ENCODE results near the gene TTC33. TPM values are rescaled to one million over a fixed set of nuclear protein-coding genes. Genes with fewer than 3 reads are reported as not detected.
A peak's percentile ranks its signal among the peaks of the same experiment; 100 is the strongest.

Gene TTC33
- total and polyA plus RNA-seq, 2 of the 4 experiments (the other 2 are of a cell fraction): 3.1 to 8.1 TPM

GRCh38 chr5:40556811-40557210 lies 198.9 kb downstream of the TTC33 start:
- H3K79me1 ChIP-seq (ENCODE audit: low read depth in 1 of 2, low read length in 2 of 2): no peaks in the 10 kb centered on the region
- no peak overlapping the region for H2BK5ac ChIP-seq (ENCODE audit: low read depth, low read length, poor library complexity, severe bottlenecking)
- no peaks in the 10 kb centered on the region for H3K27me3 ChIP-seq (ENCODE audit: control insufficient read depth, insufficient read depth, low read length)
- dilution Hi-C loops (cut with HindIII; ENCODE audit: low sequenced_read_pairs, unreplicated experiment): no loop called here
- H2BK20ac ChIP-seq (ENCODE audit: low read depth, low read length): no peak overlapping the region
- H4K5ac ChIP-seq (ENCODE audit: low read depth, low read length): no peak overlapping the region
- intact Hi-C loops (cut with micrococcal nuclease): no loop called here
- H3K36me3 ChIP-seq (ENCODE audit: control insufficient read depth, insufficient read depth, low read length): no peaks in the 10 kb centered on the region
- no peak overlapping the region for H3K56ac ChIP-seq (ENCODE audit: extremely low read depth, insufficient read depth, low read length)
- peaks cover 4% of the 10 kb centered on the region; the same call in 1 of the 2 replicates for H3K9me1 ChIP-seq (ENCODE audit: insufficient read depth, low read length)
- H4K91ac ChIP-seq (ENCODE audit: insufficient read depth, low read depth, low read length): no peak overlapping the region
- H4K20me1 ChIP-seq (ENCODE audit: insufficient read depth, low read length): no peaks in the 10 kb centered on the region
- peaks cover 7% of the 10 kb centered on the region for H3K4me1 ChIP-seq (ENCODE audit: control insufficient read depth, insufficient read depth, low read length)
- no peak overlapping the region for H3K4me3 ChIP-seq (ENCODE audit: insufficient read depth, low read depth, low read length)
- no TSS peak for BruUV-seq (replicated peaks)
- no peaks in the 10 kb centered on the region for H3K9me3 ChIP-seq (ENCODE audit: control insufficient read depth, insufficient read depth, low read length)
- no peak overlapping the region for H3K27ac ChIP-seq (ENCODE audit: insufficient read depth, low read length)
- no peak overlapping the region for H3K14ac ChIP-seq (replicated peaks; ENCODE audit: low read depth, low read length)
- no peak overlapping the region for H2AK9ac ChIP-seq (replicated peaks; ENCODE audit: low read depth, low read length, poor library complexity)
- ChIA-PET POLR2A (ENCODE audit: unreplicated experiment) (no interaction called here), CTCF (no interaction called here)
- H2BK120ac ChIP-seq (ENCODE audit: low read depth, low read length): no peak overlapping the region
- TF ChIP-seq CHD1 (IDR thresholded peaks at IDR 0.05; ENCODE audit: low read depth, low read length): no peak
- TF ChIP-seq USF2 (IDR thresholded peaks at IDR 0.05; ENCODE audit: low read depth, low read length): no peak
- TF ChIP-seq, protein P1, sequence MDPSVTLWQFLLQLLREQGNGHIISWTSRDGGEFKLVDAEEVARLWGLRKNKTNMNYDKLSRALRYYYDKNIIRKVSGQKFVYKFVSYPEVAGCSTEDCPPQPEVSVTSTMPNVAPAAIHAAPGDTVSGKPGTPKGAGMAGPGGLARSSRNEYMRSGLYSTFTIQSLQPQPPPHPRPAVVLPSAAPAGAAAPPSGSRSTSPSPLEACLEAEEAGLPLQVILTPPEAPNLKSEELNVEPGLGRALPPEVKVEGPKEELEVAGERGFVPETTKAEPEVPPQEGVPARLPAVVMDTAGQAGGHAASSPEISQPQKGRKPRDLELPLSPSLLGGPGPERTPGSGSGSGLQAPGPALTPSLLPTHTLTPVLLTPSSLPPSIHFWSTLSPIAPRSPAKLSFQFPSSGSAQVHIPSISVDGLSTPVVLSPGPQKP (IDR thresholded peaks at IDR 0.05; ENCODE audit: borderline replicate concordance, low read depth, low read length): no peak
- TF ChIP-seq MXI1 (IDR thresholded peaks at IDR 0.05; ENCODE audit: borderline replicate concordance, low read depth, low read length): no peak
- TF ChIP-seq SMC3 (IDR thresholded peaks at IDR 0.05; ENCODE audit: low read depth, low read length): no peak
- no peak overlapping the region for H4K8ac ChIP-seq (ENCODE audit: low read depth in 2 of 2, low read length in 2 of 2)
- in situ Hi-C loops (cut with MboI; ENCODE audit: low sequenced_read_pairs): no loop called here
- H2BK15ac ChIP-seq (ENCODE audit: low read depth, low read length): no peak overlapping the region
- no peak overlapping the region for H3K9ac ChIP-seq (ENCODE audit: low read depth, low read length)
- H3K23ac ChIP-seq (ENCODE audit: low read depth, low read length): no peak overlapping the region
- no peak overlapping the region for H2AK5ac ChIP-seq (ENCODE audit: low read depth, low read length)
- peak overlapping the region; percentile 4; the same call in 1 of the 2 replicates for H3K18ac ChIP-seq (ENCODE audit: low read depth, low read length)
- ATAC-seq (ENCODE audit: low read depth) (no peak), DNase-seq (no peak)
- H3K4me2 ChIP-seq (ENCODE audit: low read depth, low read length): no peak overlapping the region
- no peak overlapping the region for H2AFZ ChIP-seq (replicated peaks; ENCODE audit: low read length, poor library complexity)
- H3K4ac ChIP-seq (ENCODE audit: low read depth, low read length): no peak overlapping the region

All from IMR-90 (cell line).